ENCODE data around the gene MCF2L. TPM values are rescaled to one million over a fixed set of nuclear protein-coding genes. Genes with fewer than 3 reads are reported as not detected.

MCF2L gene
- total RNA-seq, 1 donor from 2014 or later, result 41.2 TPM

- Histone ChIP-seq H3K27me3 (ENCODE audit: low read depth) (peaks cover 12% of the 10 kb centered on the region), H3K4me3 (no peak overlapping the region), H3K27ac (replicated peaks) (no peak overlapping the region), H3K4me1 (peaks cover 12% of the 10 kb centered on the region), H3K36me3 (no peaks in the 10 kb centered on the region), H3K9me3 (replicated peaks) (no peaks in the 10 kb centered on the region)
- intact Hi-C loops (cut with micrococcal nuclease), result no loop called here
- no peak for DNase-seq
- TF ChIP-seq CTCF (IDR thresholded peaks at IDR 0.05; ENCODE audit: borderline replicate concordance), result no peak
Measured at GRCh38 chr13:112954488-112955270, 14.3 kb upstream of the MCF2L start.

GRCh38 chr13:112955271-112955937 is 13.6 kb upstream of the MCF2L start:
- Histone ChIP-seq H3K4me1 (peaks cover 19% of the 10 kb centered on the region), H3K27ac (replicated peaks) (no peak overlapping the region), H3K4me3 (no peak overlapping the region), H3K36me3 (no peaks in the 10 kb centered on the region), H3K9me3 (replicated peaks) (no peaks in the 10 kb centered on the region), H3K27me3 (ENCODE audit: low read depth) (peaks cover 12% of the 10 kb centered on the region)
- intact Hi-C loops (cut with micrococcal nuclease), result no loop called here
- no peak for DNase-seq
- TF ChIP-seq CTCF (IDR thresholded peaks at IDR 0.05; ENCODE audit: borderline replicate concordance), result no peak

- Histone ChIP-seq H3K36me3 (no peaks in the 10 kb centered on the region), H3K4me1 (peaks cover 25% of the 10 kb centered on the region), H3K9me3 (replicated peaks) (no peaks in the 10 kb centered on the region), H3K27ac (replicated peaks) (no peak overlapping the region), H3K4me3 (no peak overlapping the region), H3K27me3 (ENCODE audit: low read depth) (peaks cover 12% of the 10 kb centered on the region)
- TF ChIP-seq CTCF (IDR thresholded peaks at IDR 0.05; ENCODE audit: borderline replicate concordance), result no peak
- DNase-seq, result no peak
- intact Hi-C loops (cut with micrococcal nuclease), result no loop called here
Measured at GRCh38 chr13:112955956-112956355, 13.1 kb upstream of the MCF2L start.

DNA sequence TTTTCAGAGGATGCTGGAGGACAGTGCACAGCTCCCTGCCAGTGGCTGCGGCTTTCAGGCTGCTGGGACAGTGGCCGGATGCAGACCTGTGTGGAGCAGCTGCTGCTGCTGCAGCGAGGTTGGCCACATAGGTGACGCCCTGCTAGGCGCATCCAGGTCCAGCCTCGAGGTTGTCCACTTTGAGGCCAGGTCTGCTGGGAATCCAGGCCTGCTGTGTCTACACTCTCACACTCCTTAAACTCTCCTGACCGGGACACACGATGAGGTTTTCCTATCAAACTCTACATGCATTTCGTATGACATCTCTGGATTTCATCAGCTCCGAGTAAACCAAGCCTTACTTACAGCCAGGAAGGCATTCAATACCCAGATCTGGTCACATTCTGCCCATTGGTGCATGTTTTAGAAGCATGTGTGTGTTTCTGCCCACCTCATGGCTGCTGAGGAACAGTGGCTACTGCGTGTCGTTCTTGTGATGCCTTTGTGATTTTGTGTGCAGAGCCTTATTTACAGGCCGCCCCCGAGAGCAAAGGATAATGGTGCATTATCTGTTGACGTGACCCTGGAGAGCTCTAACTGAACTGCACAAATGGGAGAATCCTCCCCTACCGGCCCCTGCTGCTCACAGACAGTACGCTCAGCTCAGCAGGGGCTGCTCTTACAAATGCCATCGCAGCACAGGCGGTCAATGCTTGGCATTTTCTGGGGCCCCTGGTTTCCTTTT is 12.3 kb upstream of the MCF2L start:
- Histone ChIP-seq H3K36me3 (no peaks in the 10 kb centered on the region), H3K4me3 (no peak overlapping the region), H3K27me3 (ENCODE audit: low read depth) (peaks cover 12% of the 10 kb centered on the region), H3K27ac (replicated peaks) (no peak overlapping the region), H3K4me1 (peaks cover 32% of the 10 kb centered on the region), H3K9me3 (replicated peaks) (no peaks in the 10 kb centered on the region)
- no peak for DNase-seq
- intact Hi-C loops (cut with micrococcal nuclease), result no loop called here
- no peak for TF ChIP-seq CTCF (IDR thresholded peaks at IDR 0.05; ENCODE audit: borderline replicate concordance)

DNA sequence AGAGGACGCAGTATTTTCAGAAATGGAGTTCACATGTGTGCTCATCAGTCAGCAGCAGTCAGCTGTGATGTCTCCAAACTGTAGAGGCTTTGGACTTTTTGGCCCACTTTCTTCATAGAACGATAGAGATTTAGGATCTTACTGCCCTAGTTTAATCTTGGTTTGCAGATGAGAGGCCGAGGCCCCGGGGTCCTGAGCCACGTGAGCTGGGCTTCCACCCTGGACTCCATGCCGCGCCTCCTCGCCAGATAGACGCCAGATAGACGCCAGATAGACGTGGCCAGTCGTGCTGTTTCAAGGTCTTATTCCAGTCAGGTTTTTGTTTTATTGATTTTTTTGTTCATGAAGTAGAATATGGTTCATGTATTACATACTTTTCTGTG is 11.7 kb upstream of the MCF2L start:
- H3K27me3 ChIP-seq (ENCODE audit: low read depth), result peaks cover 12% of the 10 kb centered on the region
- intact Hi-C loops (cut with micrococcal nuclease), result no loop called here
- H3K36me3 ChIP-seq, result no peaks in the 10 kb centered on the region
- no peak overlapping the region for H3K27ac ChIP-seq (replicated peaks)
- DNase-seq, result no peak
- TF ChIP-seq CTCF (IDR thresholded peaks at IDR 0.05; ENCODE audit: borderline replicate concordance), result no peak
- H3K9me3 ChIP-seq (replicated peaks), result no peaks in the 10 kb centered on the region
- H3K4me3 ChIP-seq, result no peak overlapping the region
- peaks cover 34% of the 10 kb centered on the region for H3K4me1 ChIP-seq
